HEK293 (cell line): ENCODE results near the gene CPEB4.

Experiments used
- CTCF ChIA-PET: fragments of 350-600 bp; formaldehyde crosslinking; extraction: SDS; loops from one replicate; lab custom pipeline; 2021; ENCODE audit warnings: antibody characterized with exemption; lab: Yijun Ruan, JAX
- POLR2A ChIA-PET: fragments of 300-600 bp; formaldehyde crosslinking; extraction: SDS; loops from one replicate; lab custom pipeline; 2020; ENCODE audit warnings: antibody characterized with exemption, inconsistent platforms; lab: Yijun Ruan, JAX
- H3K27ac ChIP-seq: fragments of 200-500 bp; sonication (Bioruptor generic); 2 replicates; pipeline ENCODE4 v1.5.1; 2014; ENCODE audit warnings: low read depth, low read length, control low read depth, inconsistent platforms; ENCODE audit errors: extremely low read depth
- H3K36me3 ChIP-seq, 2 experiments: fragments of 200-500 bp in 1 of 2; sonication (Bioruptor generic) in 1 of 2; 1 replicate in 1 of 2; 2 replicates in 1 of 2; pipeline ENCODE4 v1.5.1; 2014 to 2017; ENCODE audit warnings: inconsistent platforms in 2 of 2, low read length in 2 of 2; ENCODE audit not compliant: control insufficient read depth in 2 of 2, insufficient read depth in 1 of 2
- H3K4me1 ChIP-seq: fragments of 200-500 bp; sonication (Bioruptor generic); 2 replicates; pipeline ENCODE4 v1.5.1; 2014; ENCODE audit warnings: mild to moderate bottlenecking, low read length, inconsistent platforms; ENCODE audit not compliant: control insufficient read depth, insufficient read depth
- H3K4me3 ChIP-seq: 2 replicates; pipeline ENCODE4 v1.5.1; 2011; ENCODE audit warnings: low read depth, mild to moderate bottlenecking, control low read depth, low read length, moderate library complexity
- H3K9me3 ChIP-seq: fragments of 200-500 bp; sonication (Bioruptor generic); 2 replicates; pipeline ENCODE4 v1.5.1; 2014; ENCODE audit warnings: low read depth, low read length, inconsistent platforms; ENCODE audit not compliant: control insufficient read depth, insufficient read depth
- GFI1B ChIP-seq: fragments of 450-650 bp; formaldehyde crosslinking; IDR thresholded peaks from 2 replicates; pipeline ENCODE4 v1.5.1; 2016; ENCODE audit warnings: missing biosample characterization, missing genetic modification characterization
- HOXD13 ChIP-seq: sonication (generic); formaldehyde crosslinking; IDR thresholded peaks from 2 replicates; pipeline ENCODE4 v1.8.0; 2022; ENCODE audit warnings: missing genetic modification reagents, borderline replicate concordance
- KLF1 ChIP-seq: fragments of 450-650 bp; formaldehyde crosslinking; IDR thresholded peaks from 2 replicates; pipeline ENCODE4 v1.5.1; 2016; ENCODE audit warnings: missing biosample characterization, missing genetic modification characterization
- KLF9 ChIP-seq: fragments of 450-650 bp; formaldehyde crosslinking; IDR thresholded peaks from 2 replicates; pipeline ENCODE4 v1.5.1; 2016; ENCODE audit warnings: missing biosample characterization, missing genetic modification characterization, low read depth
- OVOL3 ChIP-seq: fragments of 450-650 bp; formaldehyde crosslinking; IDR thresholded peaks from 2 replicates; pipeline ENCODE4 v1.5.1; 2016; ENCODE audit warnings: missing biosample characterization, missing genetic modification characterization
- SCRT1 ChIP-seq: fragments of 450-650 bp; formaldehyde crosslinking; IDR thresholded peaks from 2 replicates; pipeline ENCODE4 v1.5.1; 2016; ENCODE audit warnings: missing biosample characterization, missing genetic modification characterization, borderline replicate concordance
- ZBTB11 ChIP-seq: fragments of 450-650 bp; formaldehyde crosslinking; conservative IDR thresholded peaks from 2 replicates; pipeline ENCODE4 v1.5.1; 2016; ENCODE audit warnings: low read depth, missing biosample characterization, missing genetic modification characterization
- ZBTB48 ChIP-seq: fragments of 450-650 bp; formaldehyde crosslinking; IDR thresholded peaks from 2 replicates; pipeline ENCODE4 v1.5.1; 2016; ENCODE audit warnings: missing biosample characterization, missing genetic modification characterization
- ZBTB6 ChIP-seq: fragments of 450-650 bp; formaldehyde crosslinking; IDR thresholded peaks from 2 replicates; pipeline ENCODE4 v1.5.1; 2017; ENCODE audit warnings: missing biosample characterization, missing genetic modification characterization
- ZNF133 ChIP-seq: fragments of 450-650 bp; formaldehyde crosslinking; IDR thresholded peaks from 2 replicates; pipeline ENCODE4 v1.5.1; 2016; ENCODE audit warnings: missing biosample characterization, missing genetic modification characterization
- ZNF2 ChIP-seq: fragments of 450-650 bp; formaldehyde crosslinking; IDR thresholded peaks from 2 replicates; pipeline ENCODE4 v1.5.1; 2016; ENCODE audit warnings: missing biosample characterization, missing genetic modification characterization
- ZNF221 ChIP-seq: fragments of 450-650 bp; formaldehyde crosslinking; IDR thresholded peaks from 2 replicates; pipeline ENCODE4 v1.5.1; 2017; ENCODE audit warnings: missing biosample characterization, missing genetic modification characterization, borderline replicate concordance
- ZNF248 ChIP-seq: fragments of 450-650 bp; formaldehyde crosslinking; IDR thresholded peaks from 2 replicates; pipeline ENCODE4 v1.5.1; 2017; ENCODE audit warnings: missing biosample characterization, missing genetic modification characterization
- ZNF266 ChIP-seq: fragments of 450-650 bp; formaldehyde crosslinking; IDR thresholded peaks from 2 replicates; pipeline ENCODE4 v1.5.1; 2016; ENCODE audit warnings: missing biosample characterization, missing genetic modification characterization, low read depth
- ZNF292 ChIP-seq: fragments of 450-650 bp; formaldehyde crosslinking; IDR thresholded peaks from 2 replicates; pipeline ENCODE4 v1.5.1; 2016; ENCODE audit warnings: low read depth, missing biosample characterization, missing genetic modification characterization, borderline replicate concordance
- ZNF302 ChIP-seq: fragments of 450-650 bp; formaldehyde crosslinking; IDR thresholded peaks from 2 replicates; pipeline ENCODE4 v1.5.1; 2016; ENCODE audit warnings: missing biosample characterization, missing genetic modification characterization, low read depth
- ZNF449 ChIP-seq: fragments of 450-650 bp; formaldehyde crosslinking; IDR thresholded peaks from 2 replicates; pipeline ENCODE4 v1.5.1; 2017; ENCODE audit warnings: missing biosample characterization, mild to moderate bottlenecking, missing genetic modification characterization, moderate library complexity
- ZNF529 ChIP-seq: fragments of 450-650 bp; formaldehyde crosslinking; IDR thresholded peaks from 2 replicates; pipeline ENCODE4 v1.5.1; 2017; ENCODE audit warnings: missing genetic modification characterization, missing biosample characterization; ENCODE audit not compliant: insufficient replicate concordance
- ZNF548 ChIP-seq: fragments of 450-650 bp; formaldehyde crosslinking; IDR thresholded peaks from 2 replicates; pipeline ENCODE4 v1.5.1; 2016; ENCODE audit warnings: missing biosample characterization, missing genetic modification characterization
- ZNF600 ChIP-seq: fragments of 450-650 bp; formaldehyde crosslinking; IDR thresholded peaks from 2 replicates; pipeline ENCODE4 v1.5.1; 2016; ENCODE audit warnings: missing biosample characterization, missing genetic modification characterization
- ZNF658 ChIP-seq: fragments of 450-650 bp; formaldehyde crosslinking; IDR thresholded peaks from 2 replicates; pipeline ENCODE4; 2016; ENCODE audit warnings: missing biosample characterization, missing genetic modification characterization
- ZNF747 ChIP-seq: fragments of 450-650 bp; formaldehyde crosslinking; IDR thresholded peaks from 2 replicates; pipeline ENCODE4 v1.5.1; 2016; ENCODE audit warnings: missing biosample characterization, missing genetic modification characterization
- ZNF76 ChIP-seq: fragments of 450-650 bp; formaldehyde crosslinking; IDR thresholded peaks from 2 replicates; pipeline ENCODE4; 2016; ENCODE audit warnings: low read depth, missing biosample characterization, missing genetic modification characterization, borderline replicate concordance
- ZNF792 ChIP-seq: fragments of 450-650 bp; formaldehyde crosslinking; IDR thresholded peaks from 2 replicates; pipeline ENCODE4 v1.5.1; 2016; ENCODE audit warnings: missing biosample characterization, missing genetic modification characterization
- ZNF830 ChIP-seq: fragments of 450-650 bp; IDR thresholded peaks from 2 replicates; pipeline ENCODE4 v1.5.0; 2018; ENCODE audit warnings: missing biosample characterization, missing genetic modification characterization, low read depth, mild to moderate bottlenecking, moderate library complexity
- ZXDB ChIP-seq: fragments of 450-650 bp; formaldehyde crosslinking; IDR thresholded peaks from 2 replicates; pipeline ENCODE4 v1.5.1; 2016; ENCODE audit warnings: missing biosample characterization, missing genetic modification characterization
- TF ChIP-seq, protein P1 (sequence below): fragments of 450-650 bp; formaldehyde crosslinking; IDR thresholded peaks from 2 replicates; pipeline ENCODE4 v1.5.1; 2017; ENCODE audit warnings: missing biosample characterization, missing genetic modification characterization

CPEB4 gene

GRCh38 chr5:173954671-173955521 lies 66.7 kb downstream of the CPEB4 start:
- ChIA-PET POLR2A (no interaction called here), CTCF (interaction anchor here (0.6 kb wide), 1 partner anchor 35 kb away, joined by 6 read pairs; no protein-coding TSS in a partner anchor)
- Histone ChIP-seq H3K4me1 (peaks cover 2% of the 10 kb centered on the region; the same call in 1 of the 2 replicates), H3K4me3 (no peak overlapping the region), H3K27ac (no peak overlapping the region), H3K9me3 (no peaks in the 10 kb centered on the region), H3K36me3 (peaks cover 15 to 63% of the 10 kb centered on the region in 2 experiments)
- TF ChIP-seq ZNF133 (tag by site-specific recombination) (no peak), ZNF830 (no peak), ZNF529 (tag by site-specific recombination) (no peak), ZBTB6 (tag by site-specific recombination) (no peak), ZXDB (tag by site-specific recombination) (no peak), ZBTB11 (tag by site-specific recombination) (no peak), HOXD13 (no peak), ZNF292 (tag by site-specific recombination) (no peak), ZNF747 (tag by site-specific recombination) (no peak), ZNF248 (tag by site-specific recombination) (no peak), ZNF600 (tag by site-specific recombination) (no peak), ZNF302 (tag by site-specific recombination) (no peak), ZNF548 (tag by site-specific recombination) (no peak), OVOL3 (tag by site-specific recombination) (no peak), KLF9 (tag by site-specific recombination) (no peak), KLF1 (tag by site-specific recombination) (no peak)
- TF ChIP-seq, protein P1, sequence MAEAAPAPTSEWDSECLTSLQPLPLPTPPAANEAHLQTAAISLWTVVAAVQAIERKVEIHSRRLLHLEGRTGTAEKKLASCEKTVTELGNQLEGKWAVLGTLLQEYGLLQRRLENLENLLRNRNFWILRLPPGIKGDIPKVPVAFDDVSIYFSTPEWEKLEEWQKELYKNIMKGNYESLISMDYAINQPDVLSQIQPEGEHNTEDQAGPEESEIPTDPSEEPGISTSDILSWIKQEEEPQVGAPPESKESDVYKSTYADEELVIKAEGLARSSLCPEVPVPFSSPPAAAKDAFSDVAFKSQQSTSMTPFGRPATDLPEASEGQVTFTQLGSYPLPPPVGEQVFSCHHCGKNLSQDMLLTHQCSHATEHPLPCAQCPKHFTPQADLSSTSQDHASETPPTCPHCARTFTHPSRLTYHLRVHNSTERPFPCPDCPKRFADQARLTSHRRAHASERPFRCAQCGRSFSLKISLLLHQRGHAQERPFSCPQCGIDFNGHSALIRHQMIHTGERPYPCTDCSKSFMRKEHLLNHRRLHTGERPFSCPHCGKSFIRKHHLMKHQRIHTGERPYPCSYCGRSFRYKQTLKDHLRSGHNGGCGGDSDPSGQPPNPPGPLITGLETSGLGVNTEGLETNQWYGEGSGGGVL (tag by site-specific recombination) = no peak

- POLR2A ChIA-PET = no interaction called here
- Histone ChIP-seq H3K36me3 (peaks cover 0 to 13% of the 10 kb centered on the region in 2 experiments; a peak in 2 of 3 replicates), H3K4me1 (no peaks in the 10 kb centered on the region), H3K9me3 (no peaks in the 10 kb centered on the region), H3K4me3 (no peak overlapping the region), H3K27ac (no peak overlapping the region)
- CTCF ChIA-PET = interaction anchor here (0.7 kb wide), 1 partner anchor 10 kb away, joined by 3 read pairs; no protein-coding TSS in a partner anchor
- no peak for TF ChIP-seq SCRT1
- TF ChIP-seq ZNF658 (tag by site-specific recombination) = no peak
- no peak for TF ChIP-seq ZBTB48 (tag by site-specific recombination)
- TF ChIP-seq ZNF266 (tag by site-specific recombination) = no peak
- no peak for TF ChIP-seq ZNF248 (tag by site-specific recombination)
- TF ChIP-seq GFI1B (tag by site-specific recombination) = no peak
- no peak for TF ChIP-seq ZNF792 (tag by site-specific recombination)
- TF ChIP-seq ZNF2 = no peak
- no peak for TF ChIP-seq ZNF221 (tag by site-specific recombination)
- no peak for TF ChIP-seq ZNF449 (tag by site-specific recombination)
- no peak for TF ChIP-seq ZNF76 (tag by site-specific recombination)
Observed at GRCh38 chr5:173960986-173961385, 72.8 kb downstream of the CPEB4 start.
